HG03520 (cell line): ENCODE data around the gene GTF2F2.

Experiments used
- ATAC-seq: cut with Tn5 transposase; IDR thresholded peaks from one replicate; pipeline ENCODE4 v1.9.1; 2021; ENCODE audit warnings: mild to moderate bottlenecking, moderate library complexity; ENCODE audit not compliant: unreplicated experiment

GTF2F2 gene

DNA sequence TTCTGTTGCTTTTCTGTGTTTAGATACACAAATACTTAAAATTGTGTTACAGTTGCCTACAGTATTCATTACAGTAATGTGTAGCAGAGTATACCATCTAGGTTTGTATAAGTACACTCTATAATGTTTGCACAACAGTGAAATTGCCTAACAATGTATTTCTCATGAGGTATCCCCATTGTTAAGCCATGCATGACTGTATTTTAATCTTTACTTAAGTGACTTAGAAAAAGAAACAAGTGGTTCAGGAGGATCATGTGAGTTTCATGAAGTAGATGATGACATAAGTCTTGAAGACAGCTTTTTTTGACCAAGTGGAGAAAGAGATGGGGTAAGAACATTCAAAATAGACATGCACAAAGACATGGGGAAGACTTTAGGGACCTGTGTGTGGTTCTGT, 88.9 kb downstream of the GTF2F2 start:
- no peak for ATAC-seq

DNA sequence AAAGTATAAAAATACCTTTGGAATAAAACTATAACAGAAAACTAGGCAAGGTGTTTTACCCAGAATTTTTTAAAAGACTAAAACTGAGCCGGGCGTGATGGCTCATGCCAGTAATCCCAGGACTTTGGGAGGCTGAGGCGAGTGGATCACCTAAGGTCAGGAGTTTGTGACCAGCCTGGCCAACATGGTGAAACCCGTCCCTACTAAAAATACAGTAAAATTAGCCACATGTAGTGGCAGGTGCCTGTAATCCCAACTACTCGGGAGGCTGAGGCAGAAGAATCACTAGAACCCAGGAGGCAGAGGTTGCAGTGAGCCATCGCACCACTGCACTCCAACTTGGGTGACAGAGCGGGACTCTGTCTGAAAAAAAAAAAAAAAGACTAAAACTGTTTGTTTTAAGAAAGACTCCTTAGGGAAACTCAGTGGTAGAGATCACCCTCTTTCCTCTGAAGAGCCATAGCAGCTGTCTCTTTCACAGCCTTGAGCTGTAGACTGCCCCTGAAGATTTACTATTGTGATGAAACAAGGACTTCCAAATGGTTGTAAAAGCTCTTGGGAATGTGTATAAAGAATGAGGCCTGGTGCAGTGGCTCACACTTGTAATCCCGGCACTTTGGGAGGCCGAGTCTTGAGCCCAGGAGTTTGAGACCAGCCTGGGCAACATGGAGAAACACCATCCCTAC, 95.2 kb downstream of the GTF2F2 start:
- ATAC-seq = no peak

- ATAC-seq = no peak
These were observed 95.9 kb downstream of the GTF2F2 start for GRCh38 chr13:45216193-45216592.

GRCh38 chr13:45218689-45219088, 98.4 kb downstream of the GTF2F2 start:
- no peak for ATAC-seq

GRCh38 chr13:45219123-45219891, 99.0 kb downstream of the GTF2F2 start:
- ATAC-seq = no peak

- ATAC-seq = no peak
These were observed 99.6 kb downstream of the GTF2F2 start for GRCh38 chr13:45219938-45220375.

- ATAC-seq = no peak
These were observed 100.1 kb downstream of the GTF2F2 start for GRCh38 chr13:45220403-45220802.

- no peak for ATAC-seq
These were observed 102.2 kb downstream of the GTF2F2 start for GRCh38 chr13:45222516-45222915.

GRCh38 chr13:45222919-45223318, 102.6 kb downstream of the GTF2F2 start:
- ATAC-seq = no peak

DNA sequence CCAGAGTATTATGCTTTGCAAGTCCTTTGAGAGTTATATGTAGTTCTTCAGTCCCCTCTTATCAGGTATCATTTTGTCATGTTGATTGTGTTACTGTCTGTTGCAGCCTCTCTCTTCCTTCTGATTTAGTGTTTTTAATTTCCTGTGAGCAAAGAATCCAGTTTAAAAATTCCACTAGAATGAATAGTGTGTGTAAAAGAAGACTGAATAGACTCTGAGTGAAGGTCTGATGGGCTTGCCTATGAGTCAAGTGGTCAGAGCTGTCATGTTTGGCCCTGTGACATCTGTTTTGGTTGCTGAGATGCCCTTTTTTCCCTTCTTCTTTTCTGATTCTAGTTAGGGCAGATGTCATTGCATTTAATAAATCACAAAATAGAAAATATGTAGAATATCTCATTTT, 103.9 kb downstream of the GTF2F2 start:
- no peak for ATAC-seq

DNA sequence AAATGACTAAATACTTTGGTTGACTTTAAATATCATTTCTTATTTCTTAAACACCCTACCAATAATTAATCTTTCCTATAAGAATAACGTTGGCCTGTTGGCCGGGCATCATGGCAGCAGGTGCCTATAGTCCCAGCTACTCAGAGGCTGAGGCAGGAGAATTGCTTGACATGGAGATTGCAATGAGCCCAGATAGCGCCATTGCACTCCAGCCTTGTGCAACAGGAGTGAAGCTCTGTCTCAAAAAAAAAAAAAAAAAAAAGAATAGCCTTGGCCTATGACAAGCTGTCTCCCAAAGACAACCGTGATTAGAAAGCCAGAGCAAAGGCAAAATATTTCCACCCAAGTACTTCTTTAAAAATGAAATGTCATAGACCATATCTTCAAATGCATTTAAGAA, 105.1 kb downstream of the GTF2F2 start:
- no peak for ATAC-seq

DNA sequence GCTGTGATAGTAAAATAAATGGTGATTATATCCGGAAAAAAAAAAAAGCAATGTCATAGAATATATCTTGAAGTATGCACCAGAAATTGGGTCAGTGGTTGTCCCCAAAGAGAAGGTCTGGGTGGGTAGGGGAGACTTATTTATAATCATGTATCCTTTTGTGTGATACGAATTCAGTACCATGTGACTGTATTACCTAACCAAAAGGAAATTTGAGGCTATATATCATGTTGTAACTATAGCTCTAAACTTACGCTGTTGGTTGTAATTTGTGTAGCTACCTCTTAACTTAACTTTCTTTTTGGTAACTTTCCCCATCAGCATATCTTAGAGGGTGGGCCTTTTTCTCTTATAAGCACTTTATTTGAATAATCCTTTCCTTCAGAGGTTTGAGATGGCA, 105.7 kb downstream of the GTF2F2 start:
- ATAC-seq = no peak

DNA sequence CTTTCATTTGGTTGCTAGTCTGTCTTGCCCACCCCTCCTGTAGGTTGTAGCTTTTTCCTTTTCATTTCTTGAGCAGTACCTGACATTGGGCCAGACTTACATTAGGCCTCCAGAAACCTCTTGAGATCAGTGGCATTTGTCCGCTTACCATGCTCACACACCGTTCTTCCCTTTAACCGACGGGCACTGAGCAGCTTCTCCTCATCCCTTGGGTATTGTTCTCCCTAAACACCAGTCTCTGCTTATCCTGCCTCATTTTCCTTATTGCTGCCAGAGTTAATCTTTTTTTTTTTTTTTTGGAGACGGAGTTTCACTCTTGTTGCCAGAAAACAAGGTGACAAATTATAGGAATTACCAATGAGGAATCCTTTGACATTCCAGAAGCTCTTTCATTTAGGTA, 107.7 kb downstream of the GTF2F2 start:
- no peak for ATAC-seq

GRCh38 chr13:45229172-45229571, 108.9 kb downstream of the GTF2F2 start:
- no peak for ATAC-seq

GRCh38 chr13:45231305-45231704, 111.0 kb downstream of the GTF2F2 start:
- no peak for ATAC-seq

- no peak for ATAC-seq
These were observed 111.4 kb downstream of the GTF2F2 start for GRCh38 chr13:45231722-45232121.

- ATAC-seq = no peak
These were observed 112.3 kb downstream of the GTF2F2 start for GRCh38 chr13:45232591-45232990.

- no peak for ATAC-seq
These were observed 118.9 kb downstream of the GTF2F2 start for GRCh38 chr13:45238945-45239795.

DNA sequence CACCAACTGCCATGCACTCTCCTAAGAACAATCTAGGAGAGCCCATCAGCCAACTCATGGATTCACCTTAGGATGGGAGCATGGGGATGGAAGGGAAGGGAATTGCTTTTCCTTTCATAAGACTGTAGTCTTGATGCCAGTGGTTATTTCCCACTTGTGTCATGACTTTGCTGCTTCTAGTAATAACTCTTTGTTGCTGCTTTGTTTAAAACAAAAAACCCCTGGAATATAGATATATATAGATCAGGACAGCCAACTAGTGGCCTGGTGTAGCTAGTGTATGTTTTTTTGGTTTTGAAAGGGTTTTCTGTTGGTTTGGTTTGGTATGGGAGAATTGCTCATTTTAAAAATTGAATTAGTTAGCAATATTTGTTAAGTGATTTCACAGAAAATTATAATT, 119.8 kb downstream of the GTF2F2 start:
- no peak for ATAC-seq

- no peak for ATAC-seq
These were observed 121.8 kb downstream of the GTF2F2 start for GRCh38 chr13:45242070-45242469.

DNA sequence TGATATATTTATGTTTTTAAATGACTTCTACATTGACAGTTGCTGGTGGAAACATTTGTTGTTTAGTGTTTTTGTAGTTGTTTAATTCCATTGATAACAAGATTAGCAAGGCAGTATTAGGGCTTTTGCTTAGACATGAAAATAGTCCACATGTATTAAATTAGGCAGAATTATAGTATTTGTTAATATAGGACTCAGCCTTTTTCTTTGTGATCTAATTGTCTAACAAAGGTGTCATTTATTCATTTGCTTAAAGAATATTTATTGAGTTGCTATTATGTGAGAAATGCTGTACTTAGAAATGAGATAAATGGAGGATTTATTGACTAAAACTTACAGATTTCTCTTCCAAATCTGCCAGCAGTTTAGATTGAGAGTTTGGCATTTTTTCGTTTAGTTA, 122.2 kb downstream of the GTF2F2 start:
- no peak for ATAC-seq

- ATAC-seq = no peak
These were observed 122.8 kb downstream of the GTF2F2 start for GRCh38 chr13:45243077-45243476.
